Measurements from ENCODE around the gene TBX3. TPM values are rescaled to one million over a fixed set of nuclear protein-coding genes. Genes with fewer than 3 reads are reported as not detected.

Gene TBX3
- total and polyA plus RNA-seq, 10 of the 15 experiments (the other 5 are each of a cell fraction or from before 2014, with no cell fraction given), result 0.04 to 0.28 (median 0.08) TPM; not detected in 7

DNA sequence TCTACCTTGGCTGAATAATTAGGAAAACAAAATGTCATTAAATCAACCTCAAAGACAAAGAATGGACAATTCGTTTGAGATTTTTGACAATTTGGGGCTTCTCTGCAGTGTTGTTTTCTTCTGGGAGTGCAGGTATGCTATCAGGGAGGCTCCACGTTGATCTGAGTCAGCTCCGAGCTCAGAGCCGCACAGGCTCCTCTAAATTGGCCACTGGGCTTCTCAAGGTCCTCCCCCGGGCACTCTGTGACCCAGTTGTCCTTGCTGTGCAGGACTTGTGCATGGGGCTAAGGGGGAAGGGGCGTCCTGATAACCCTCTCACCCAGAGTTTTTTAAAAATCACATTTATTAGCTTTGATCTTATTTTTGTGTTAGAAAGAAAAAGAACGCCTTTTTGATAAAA is 52.7 kb downstream of the TBX3 start:
- no peak overlapping the region for H3K4me2 ChIP-seq (ENCODE audit: control insufficient read depth, insufficient read depth)
- H3K36me3 ChIP-seq (ENCODE audit: control insufficient read depth in 2 of 2, insufficient read depth in 2 of 2, low read length in 1 of 2), result no peaks in the 10 kb centered on the region
- CTCF ChIA-PET, result interaction anchor here (0.5 to 1.5 kb wide), 2 partner anchors 10 to 1275 kb away, joined by 3 to 6 read pairs; no protein-coding TSS in a partner anchor
- in situ Hi-C loops (cut with MboI), result no loop called here
- H3K9ac ChIP-seq (ENCODE audit: control insufficient read depth, insufficient read depth, low read length), result no peak overlapping the region
- TF ChIP-seq, protein P1, sequence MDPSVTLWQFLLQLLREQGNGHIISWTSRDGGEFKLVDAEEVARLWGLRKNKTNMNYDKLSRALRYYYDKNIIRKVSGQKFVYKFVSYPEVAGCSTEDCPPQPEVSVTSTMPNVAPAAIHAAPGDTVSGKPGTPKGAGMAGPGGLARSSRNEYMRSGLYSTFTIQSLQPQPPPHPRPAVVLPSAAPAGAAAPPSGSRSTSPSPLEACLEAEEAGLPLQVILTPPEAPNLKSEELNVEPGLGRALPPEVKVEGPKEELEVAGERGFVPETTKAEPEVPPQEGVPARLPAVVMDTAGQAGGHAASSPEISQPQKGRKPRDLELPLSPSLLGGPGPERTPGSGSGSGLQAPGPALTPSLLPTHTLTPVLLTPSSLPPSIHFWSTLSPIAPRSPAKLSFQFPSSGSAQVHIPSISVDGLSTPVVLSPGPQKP (IDR thresholded peaks at IDR 0.05; ENCODE audit: low read depth, low read length), result no peak
- TF ChIP-seq EED (IDR thresholded peaks at IDR 0.05; ENCODE audit: low read depth) (no peak), NR2F1 (conservative IDR thresholded peaks at IDR 0.05) (no peak), SMC3 (IDR thresholded peaks at IDR 0.05; ENCODE audit: borderline replicate concordance, low read length) (no peak), SPI1 (IDR thresholded peaks at IDR 0.05; ENCODE audit: borderline replicate concordance, insufficient read depth, low read depth, low read length) (no peak), MEF2A (IDR thresholded peaks at IDR 0.05; ENCODE audit: insufficient read depth, low read depth, low read length) (no peak), RAD21 (IDR thresholded peaks at IDR 0.05; ENCODE audit: insufficient read depth, low read depth, low read length) (no peak), POLR2A (IDR thresholded peaks at IDR 0.05; ENCODE audit: low read depth, low read length) (no peak), MXI1 (IDR thresholded peaks at IDR 0.05; ENCODE audit: low read depth, low read length) (no peak), POU2F2 (IDR thresholded peaks at IDR 0.05; ENCODE audit: borderline replicate concordance, low read depth, low read length) (no peak), EP300 (IDR thresholded peaks at IDR 0.05; ENCODE audit: borderline replicate concordance in 1 of 2, control insufficient read depth in 1 of 2, low read depth in 2 of 2, low read length in 2 of 2) (no peak), BACH1 (IDR thresholded peaks at IDR 0.05; ENCODE audit: borderline replicate concordance) (no peak), BRCA1 (IDR thresholded peaks at IDR 0.05; ENCODE audit: low read depth, low read length) (no peak), JUNB (IDR thresholded peaks at IDR 0.05) (no peak)
- TF ChIP-seq, protein P2, sequence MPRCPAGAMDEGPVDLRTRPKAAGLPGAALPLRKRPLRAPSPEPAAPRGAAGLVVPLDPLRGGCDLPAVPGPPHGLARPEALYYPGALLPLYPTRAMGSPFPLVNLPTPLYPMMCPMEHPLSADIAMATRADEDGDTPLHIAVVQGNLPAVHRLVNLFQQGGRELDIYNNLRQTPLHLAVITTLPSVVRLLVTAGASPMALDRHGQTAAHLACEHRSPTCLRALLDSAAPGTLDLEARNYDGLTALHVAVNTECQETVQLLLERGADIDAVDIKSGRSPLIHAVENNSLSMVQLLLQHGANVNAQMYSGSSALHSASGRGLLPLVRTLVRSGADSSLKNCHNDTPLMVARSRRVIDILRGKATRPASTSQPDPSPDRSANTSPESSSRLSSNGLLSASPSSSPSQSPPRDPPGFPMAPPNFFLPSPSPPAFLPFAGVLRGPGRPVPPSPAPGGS (IDR thresholded peaks at IDR 0.05; ENCODE audit: borderline replicate concordance, insufficient read depth, low read depth, low read length, poor library complexity, severe bottlenecking), result no peak
- TF ChIP-seq, protein P3, sequence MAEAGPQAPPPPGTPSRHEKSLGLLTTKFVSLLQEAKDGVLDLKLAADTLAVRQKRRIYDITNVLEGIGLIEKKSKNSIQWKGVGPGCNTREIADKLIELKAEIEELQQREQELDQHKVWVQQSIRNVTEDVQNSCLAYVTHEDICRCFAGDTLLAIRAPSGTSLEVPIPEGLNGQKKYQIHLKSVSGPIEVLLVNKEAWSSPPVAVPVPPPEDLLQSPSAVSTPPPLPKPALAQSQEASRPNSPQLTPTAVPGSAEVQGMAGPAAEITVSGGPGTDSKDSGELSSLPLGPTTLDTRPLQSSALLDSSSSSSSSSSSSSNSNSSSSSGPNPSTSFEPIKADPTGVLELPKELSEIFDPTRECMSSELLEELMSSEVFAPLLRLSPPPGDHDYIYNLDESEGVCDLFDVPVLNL (IDR thresholded peaks at IDR 0.05; ENCODE audit: low read depth, low read length), result no peak
- TF ChIP-seq, protein P4, sequence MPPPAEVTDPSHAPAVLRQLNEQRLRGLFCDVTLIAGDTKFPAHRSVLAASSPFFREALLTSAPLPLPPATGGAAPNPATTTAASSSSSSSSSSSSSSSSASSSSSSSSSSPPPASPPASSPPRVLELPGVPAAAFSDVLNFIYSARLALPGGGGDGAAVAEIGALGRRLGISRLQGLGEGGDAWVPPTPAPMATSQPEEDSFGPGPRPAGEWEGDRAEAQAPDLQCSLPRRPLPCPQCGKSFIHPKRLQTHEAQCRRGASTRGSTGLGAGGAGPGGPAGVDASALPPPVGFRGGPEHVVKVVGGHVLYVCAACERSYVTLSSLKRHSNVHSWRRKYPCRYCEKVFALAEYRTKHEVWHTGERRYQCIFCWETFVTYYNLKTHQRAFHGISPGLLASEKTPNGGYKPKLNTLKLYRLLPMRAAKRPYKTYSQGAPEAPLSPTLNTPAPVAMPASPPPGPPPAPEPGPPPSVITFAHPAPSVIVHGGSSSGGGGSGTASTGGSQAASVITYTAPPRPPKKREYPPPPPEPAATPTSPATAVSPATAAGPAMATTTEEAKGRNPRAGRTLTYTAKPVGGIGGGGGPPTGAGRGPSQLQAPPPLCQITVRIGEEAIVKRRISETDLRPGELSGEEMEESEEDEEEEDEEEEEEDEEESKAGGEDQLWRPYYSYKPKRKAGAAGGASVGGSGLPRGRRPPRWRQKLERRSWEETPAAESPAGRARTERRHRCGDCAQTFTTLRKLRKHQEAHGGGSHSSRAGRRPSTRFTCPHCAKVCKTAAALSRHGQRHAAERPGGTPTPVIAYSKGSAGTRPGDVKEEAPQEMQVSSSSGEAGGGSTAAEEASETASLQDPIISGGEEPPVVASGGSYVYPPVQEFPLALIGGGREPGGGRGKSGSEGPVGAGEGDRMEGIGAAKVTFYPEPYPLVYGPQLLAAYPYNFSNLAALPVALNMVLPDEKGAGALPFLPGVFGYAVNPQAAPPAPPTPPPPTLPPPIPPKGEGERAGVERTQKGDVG (CRISPR knock-in tag; IDR thresholded peaks at IDR 0.05), result no peak
- DNase-seq (ENCODE audit: low read depth, low spot score) (no peak), ATAC-seq (no peak), FAIRE-seq (no peak)
- no peaks in the 10 kb centered on the region for H3K4me1 ChIP-seq (ENCODE audit: control insufficient read depth, insufficient read depth, low read length)
- H3K27me3 ChIP-seq (replicated peaks in 1 of 2; ENCODE audit: control insufficient read depth in 2 of 2, insufficient read depth in 2 of 2, low read length in 1 of 2), result no peaks in the 10 kb centered on the region
- no TSS peak for BruUV-seq (replicated peaks)
- intact Hi-C loops (cut with micrococcal nuclease; ENCODE audit: unreplicated experiment), result no loop called here
- H3K27ac ChIP-seq (ENCODE audit: control insufficient read depth, insufficient read depth), result no peak overlapping the region
- WGBS (ENCODE audit: insufficient coverage, insufficient replicate concordance, low lambda C conversion rate, missing lambda C conversion rate), result 10% methylated on average over 7 of the region's 7 CpGs
- no peaks in the 10 kb centered on the region for H4K20me1 ChIP-seq (ENCODE audit: control insufficient read depth, insufficient read depth)
- no peaks in the 10 kb centered on the region for H3K9me3 ChIP-seq (replicated peaks; ENCODE audit: control insufficient read depth, insufficient read depth, low read length)
- POLR2A ChIA-PET, result no interaction called here
- RAD21 ChIA-PET (ENCODE audit: unreplicated experiment), result no interaction called here
- H3K4me3 ChIP-seq, result no peak overlapping the region
- no peaks in the 10 kb centered on the region for H3K79me2 ChIP-seq (ENCODE audit: control insufficient read depth, insufficient read depth, low read length)
- no peak overlapping the region for H2AFZ ChIP-seq (ENCODE audit: control insufficient read depth, low read depth, low read length)
- SMC1A ChIA-PET (ENCODE audit: uncharacterized antibody, unreplicated experiment), result no interaction called here
